HEK293T (cell line): ENCODE results near the gene UTY.

Experiments
- ELF4 ChIP-seq: fragments of 450-650 bp; IDR thresholded peaks from 2 replicates; pipeline ENCODE4 v1.6.1; 2017; ENCODE audit warnings: antibody characterized with exemption
- SUZ12 ChIP-seq: fragments of 450-650 bp; IDR thresholded peaks from 2 replicates; pipeline ENCODE4 v1.6.1; 2016; ENCODE audit warnings: mild to moderate bottlenecking

GRCh38 chrY:13520474-13520873 lies 40.6 kb upstream of the UTY start:
- TF ChIP-seq ELF4 = no peak
- TF ChIP-seq SUZ12 = no peak
